22Rv1 (cell line): ENCODE data around the gene IFT20.

ENCODE experiments used
- H3K27ac ChIP-seq: fragments of 450-650 bp; 2 replicates; pipeline ENCODE4 v1.5.1; 2017
- ZFX ChIP-seq: fragments of 450-650 bp; IDR thresholded peaks from 2 replicates; pipeline ENCODE4 v1.6.1; 2017; ENCODE audit warnings: antibody characterized with exemption, borderline replicate concordance
- TF ChIP-seq, protein P1 (sequence below): fragments of 450-650 bp; IDR thresholded peaks from 2 replicates; pipeline ENCODE4 v1.5.1; 2017; ENCODE audit warnings: mild to moderate bottlenecking

Gene IFT20

DNA sequence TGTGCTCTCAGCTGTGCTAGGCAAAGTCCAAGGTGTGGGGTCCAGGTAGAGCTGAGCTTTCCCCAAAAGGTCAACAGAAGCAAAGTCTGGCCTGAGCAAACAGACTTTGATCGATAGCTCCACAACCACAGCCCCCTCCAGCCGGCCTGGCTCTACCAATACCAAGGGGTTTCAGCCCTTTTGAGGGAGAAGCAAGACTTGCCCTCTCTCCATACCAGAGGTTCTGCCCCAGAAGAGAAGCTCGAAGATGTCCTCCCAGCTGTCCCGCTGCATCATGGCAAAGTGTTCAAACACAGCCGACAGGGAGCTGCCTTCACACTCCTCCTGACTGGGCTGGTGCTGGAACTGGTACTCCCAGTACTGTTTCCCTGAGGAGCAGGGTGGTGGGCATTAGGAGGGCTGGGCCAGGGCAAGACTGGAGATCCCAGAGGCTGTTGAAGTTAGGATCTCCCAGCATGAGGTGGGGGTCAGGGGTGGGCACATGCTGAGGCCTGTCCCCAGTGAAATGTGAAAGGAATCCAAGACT, 33.1 kb upstream of the IFT20 start:
- no peak for TF ChIP-seq ZFX
- TF ChIP-seq, protein P1, sequence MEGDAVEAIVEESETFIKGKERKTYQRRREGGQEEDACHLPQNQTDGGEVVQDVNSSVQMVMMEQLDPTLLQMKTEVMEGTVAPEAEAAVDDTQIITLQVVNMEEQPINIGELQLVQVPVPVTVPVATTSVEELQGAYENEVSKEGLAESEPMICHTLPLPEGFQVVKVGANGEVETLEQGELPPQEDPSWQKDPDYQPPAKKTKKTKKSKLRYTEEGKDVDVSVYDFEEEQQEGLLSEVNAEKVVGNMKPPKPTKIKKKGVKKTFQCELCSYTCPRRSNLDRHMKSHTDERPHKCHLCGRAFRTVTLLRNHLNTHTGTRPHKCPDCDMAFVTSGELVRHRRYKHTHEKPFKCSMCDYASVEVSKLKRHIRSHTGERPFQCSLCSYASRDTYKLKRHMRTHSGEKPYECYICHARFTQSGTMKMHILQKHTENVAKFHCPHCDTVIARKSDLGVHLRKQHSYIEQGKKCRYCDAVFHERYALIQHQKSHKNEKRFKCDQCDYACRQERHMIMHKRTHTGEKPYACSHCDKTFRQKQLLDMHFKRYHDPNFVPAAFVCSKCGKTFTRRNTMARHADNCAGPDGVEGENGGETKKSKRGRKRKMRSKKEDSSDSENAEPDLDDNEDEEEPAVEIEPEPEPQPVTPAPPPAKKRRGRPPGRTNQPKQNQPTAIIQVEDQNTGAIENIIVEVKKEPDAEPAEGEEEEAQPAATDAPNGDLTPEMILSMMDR: no peak
- no peak overlapping the region for H3K27ac ChIP-seq

GRCh38 chr17:28367641-28368305, 32.5 kb upstream of the IFT20 start:
- TF ChIP-seq, protein P1: no peak
- TF ChIP-seq ZFX: no peak
- no peak overlapping the region for H3K27ac ChIP-seq

DNA sequence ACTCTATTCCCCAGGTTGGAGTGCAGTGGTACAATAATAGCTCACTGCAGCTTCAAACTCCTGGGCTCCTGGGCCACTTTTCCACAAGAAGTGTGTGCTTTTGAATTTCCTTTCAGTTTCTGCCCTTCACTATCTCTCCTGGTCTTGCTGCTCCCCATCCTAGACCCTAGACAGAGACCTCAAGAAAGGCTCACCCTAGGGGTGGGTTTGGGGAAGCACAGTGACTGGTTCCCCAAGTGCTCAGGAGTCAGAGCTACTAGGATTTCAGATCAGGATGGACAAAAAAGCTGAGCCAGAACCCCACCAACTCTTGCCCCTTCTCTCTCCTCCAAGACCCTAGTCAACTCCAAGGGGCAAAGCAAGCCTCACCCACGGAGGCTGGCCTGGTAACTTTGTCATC, 31.3 kb upstream of the IFT20 start:
- TF ChIP-seq, protein P1: no peak
- TF ChIP-seq ZFX: no peak
- no peak overlapping the region for H3K27ac ChIP-seq

- TF ChIP-seq, protein P1: no peak
- no peak for TF ChIP-seq ZFX
- H3K27ac ChIP-seq: no peak overlapping the region
Observed at GRCh38 chr17:28365487-28365886, 30.2 kb upstream of the IFT20 start.

DNA sequence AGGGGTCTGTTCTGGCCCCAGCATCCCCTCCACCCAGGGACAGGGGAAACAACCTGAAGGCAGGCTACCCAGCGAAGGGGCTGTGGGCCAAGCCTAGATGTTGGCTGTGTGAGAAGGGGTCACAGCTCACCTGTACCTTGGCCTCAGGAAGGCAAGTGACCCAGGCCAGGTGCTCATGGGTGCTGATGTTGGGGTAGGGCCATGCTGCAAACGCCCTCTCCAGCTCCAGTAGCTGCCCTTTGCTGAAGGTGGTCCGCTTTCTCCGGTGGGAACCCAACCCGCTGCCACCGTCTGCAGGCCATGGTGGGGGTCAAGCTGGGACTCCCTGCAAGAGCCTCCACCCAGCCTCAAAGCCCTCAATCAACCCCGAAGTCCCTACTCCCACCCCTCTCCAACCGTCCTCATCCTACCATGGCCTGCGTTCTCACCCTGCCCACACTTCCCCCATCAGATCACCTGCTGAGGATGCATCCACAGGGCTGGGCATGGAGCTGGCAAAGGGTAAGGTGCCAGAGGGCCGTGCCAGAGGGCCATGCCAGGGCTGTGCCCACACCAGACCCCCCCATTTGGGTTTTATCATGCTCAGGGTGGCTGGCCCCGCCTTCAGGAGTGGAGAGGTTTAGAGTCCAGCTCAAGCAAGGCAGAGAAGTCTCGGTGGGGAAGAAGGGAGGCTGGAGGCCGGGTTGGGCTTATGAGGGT, 29.5 kb upstream of the IFT20 start, which contains the start of gene SEBOX:
Gene SEBOX, minus strand, starts transcription at position 535 of the 699 bp plus-strand sequence. Its CDS starts 48 bp downstream, at position 487.
- TF ChIP-seq, protein P1: no peak
- no peak for TF ChIP-seq ZFX
- H3K27ac ChIP-seq: no peak within 1 kb of the TSS

GRCh38 chr17:28363776-28364650, 28.7 kb upstream of the IFT20 start:
- no peak for TF ChIP-seq ZFX

DNA sequence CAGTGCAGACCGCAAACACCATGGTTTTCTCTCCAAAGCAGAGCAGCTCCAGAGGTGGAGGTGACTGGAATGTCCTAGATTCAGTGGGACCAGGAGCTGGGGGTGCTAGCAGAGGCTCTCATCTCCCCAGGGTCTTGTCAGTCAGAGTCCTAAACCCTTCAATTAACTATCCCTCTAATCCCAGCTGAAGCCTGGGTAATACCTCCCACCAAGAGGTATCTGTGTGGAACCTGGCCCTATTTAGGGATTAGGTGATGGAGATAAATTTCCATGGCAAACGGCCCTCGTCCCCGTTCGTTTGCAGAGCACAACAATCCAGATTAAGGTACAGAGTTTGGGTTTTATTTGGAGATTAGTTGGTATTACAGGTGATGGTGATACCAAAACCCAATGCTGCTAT, 27.9 kb upstream of the IFT20 start:
- no peak overlapping the region for H3K27ac ChIP-seq
- TF ChIP-seq, protein P1: no peak
- TF ChIP-seq ZFX: no peak

More at GRCh38 chr17:28363776-28364650, 28.7 kb upstream of the IFT20 start:
- H3K27ac ChIP-seq: no peak overlapping the region
